ENCODE data around the gene TMC7.
"Not testable (repeated sequence)": the region's sequence is repeated elsewhere in the genome, so short reads cannot be mapped to it uniquely, and the experiment has no call there.

TMC7 gene

GRCh38 chr16:18979936-18980335, 3.8 kb upstream of the TMC7 start:
- no peak for DNase-seq (ENCODE audit: low spot score)

- DNase-seq (ENCODE audit: low spot score), result no peak
These were observed 786 bp downstream of the TMC7 start for GRCh38 chr16:18984435-18985005.

DNA sequence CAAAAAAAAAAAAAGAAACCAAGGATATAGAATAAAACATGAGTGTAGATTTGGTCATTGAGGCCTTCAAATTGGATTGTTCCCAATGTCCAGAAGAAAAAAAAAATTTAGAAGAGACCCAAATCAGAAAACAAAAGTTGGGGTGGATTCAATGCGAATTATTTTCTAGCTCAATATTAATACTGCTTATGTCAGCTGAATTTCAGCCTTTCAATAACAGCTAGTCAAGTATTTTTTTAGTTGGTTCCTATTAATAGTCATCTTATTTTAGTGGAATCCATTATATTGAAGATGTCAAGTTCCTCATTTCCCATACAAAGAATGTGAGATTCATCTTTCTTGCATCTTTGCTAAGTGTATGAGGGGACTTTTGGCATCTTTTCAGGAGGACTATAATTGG, 1.5 kb downstream of the TMC7 start:
- not testable (repeated sequence) for DNase-seq (ENCODE audit: low spot score)

- not testable (repeated sequence) for DNase-seq (ENCODE audit: low spot score)
These were observed 8.0 kb downstream of the TMC7 start for GRCh38 chr16:18991731-18992130.

GRCh38 chr16:18993531-18993930, 9.8 kb downstream of the TMC7 start:
- not testable (repeated sequence) for DNase-seq (ENCODE audit: low spot score)

GRCh38 chr16:18994181-18994580, 10.4 kb downstream of the TMC7 start:
- DNase-seq (ENCODE audit: low spot score), result not testable (repeated sequence)

DNA sequence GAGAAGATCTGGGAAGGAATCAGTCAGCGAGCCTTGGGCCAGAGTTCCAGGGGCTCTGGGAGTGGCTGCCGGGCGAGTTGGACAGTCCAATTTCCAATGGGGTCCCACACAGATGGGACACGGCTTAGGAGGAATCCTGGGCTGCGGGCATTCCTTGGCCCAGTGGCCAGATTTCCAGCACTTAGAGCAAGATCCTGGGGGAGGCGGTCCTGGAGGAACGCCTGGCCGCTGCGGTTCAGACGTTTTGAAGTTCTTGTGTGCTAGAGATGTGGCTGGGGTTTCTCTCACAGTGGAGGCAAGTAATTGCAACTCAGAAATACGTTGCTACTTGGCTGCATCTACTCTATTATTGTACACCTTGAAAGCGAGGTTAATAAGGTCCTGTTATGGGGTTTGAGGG, 11.7 kb downstream of the TMC7 start:
- not testable (repeated sequence) for DNase-seq (ENCODE audit: low spot score)

DNA sequence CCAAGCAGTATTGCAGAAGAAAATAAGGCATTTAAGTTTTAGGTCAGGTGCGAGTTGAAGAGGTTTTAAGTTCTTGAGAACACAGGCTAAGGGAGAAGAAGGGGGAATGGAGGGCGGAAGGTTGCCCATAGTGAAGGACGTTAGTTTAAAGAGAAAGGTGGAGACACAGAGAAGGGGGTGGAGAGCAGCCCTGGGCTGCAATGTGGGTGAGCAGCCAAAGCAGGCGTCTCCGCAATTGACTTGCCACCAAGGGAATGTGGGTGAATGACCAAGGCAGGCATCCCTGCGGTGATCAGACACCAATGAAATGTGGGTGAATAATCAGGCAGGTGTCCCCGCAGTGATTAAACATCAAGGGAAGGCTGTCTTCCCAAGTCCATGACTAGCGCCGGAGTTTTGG, 12.8 kb downstream of the TMC7 start:
- not testable (repeated sequence) for DNase-seq (ENCODE audit: low spot score)

- DNase-seq (ENCODE audit: low spot score), result not testable (repeated sequence)
These were observed 13.3 kb downstream of the TMC7 start for GRCh38 chr16:18997001-18997400.

DNA sequence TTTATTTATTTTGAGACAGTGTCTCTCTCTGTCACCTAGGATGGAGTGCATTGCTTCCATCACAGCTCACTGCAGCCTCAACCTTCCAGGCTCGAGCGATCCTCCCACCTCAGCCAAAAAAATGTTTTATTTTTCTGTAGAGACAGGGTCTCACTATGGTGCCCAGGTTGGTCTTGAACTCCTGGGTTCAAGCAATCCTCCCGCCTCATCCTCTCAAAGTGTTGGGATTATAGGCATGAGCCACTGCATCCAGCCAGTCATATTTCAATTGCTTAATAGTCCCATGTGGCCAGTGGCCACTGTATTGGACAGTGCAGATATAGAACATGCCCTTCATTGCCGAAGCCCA, 15.3 kb downstream of the TMC7 start:
- DNase-seq (ENCODE audit: low spot score), result no peak

DNA sequence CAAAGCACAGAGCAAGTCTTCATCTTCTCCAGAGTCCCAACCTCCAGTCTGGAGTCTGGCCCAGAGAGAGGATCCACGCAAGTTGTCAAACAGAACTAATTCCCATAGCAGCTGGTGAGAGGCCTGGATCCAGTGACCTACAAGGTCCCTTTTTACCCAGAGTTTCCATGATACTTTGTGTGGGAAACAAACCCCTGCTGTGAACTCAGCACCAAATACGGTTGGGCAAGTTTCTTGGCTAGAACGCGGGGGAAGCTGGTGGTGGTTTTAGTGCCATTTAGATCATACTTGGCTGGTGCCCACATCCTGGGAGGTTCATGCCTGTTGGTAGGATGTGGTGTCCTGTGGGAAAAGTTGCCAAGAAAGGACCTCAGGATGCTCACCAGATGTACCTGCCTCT, 18.1 kb downstream of the TMC7 start:
- peak; percentile 62 for DNase-seq (ENCODE audit: low spot score)

- DNase-seq (ENCODE audit: low spot score), result no peak
These were observed 20.2 kb downstream of the TMC7 start for GRCh38 chr16:19003935-19004334.

GRCh38 chr16:19005561-19006445, 22.1 kb downstream of the TMC7 start:
- DNase-seq (ENCODE audit: low spot score), result peak; percentile 37

GRCh38 chr16:19006446-19007315, 22.9 kb downstream of the TMC7 start:
- DNase-seq (ENCODE audit: low spot score), result no peak

- DNase-seq (ENCODE audit: low spot score), result peak; percentile 74
These were observed 24.8 kb downstream of the TMC7 start for GRCh38 chr16:19008245-19009169.

DNA sequence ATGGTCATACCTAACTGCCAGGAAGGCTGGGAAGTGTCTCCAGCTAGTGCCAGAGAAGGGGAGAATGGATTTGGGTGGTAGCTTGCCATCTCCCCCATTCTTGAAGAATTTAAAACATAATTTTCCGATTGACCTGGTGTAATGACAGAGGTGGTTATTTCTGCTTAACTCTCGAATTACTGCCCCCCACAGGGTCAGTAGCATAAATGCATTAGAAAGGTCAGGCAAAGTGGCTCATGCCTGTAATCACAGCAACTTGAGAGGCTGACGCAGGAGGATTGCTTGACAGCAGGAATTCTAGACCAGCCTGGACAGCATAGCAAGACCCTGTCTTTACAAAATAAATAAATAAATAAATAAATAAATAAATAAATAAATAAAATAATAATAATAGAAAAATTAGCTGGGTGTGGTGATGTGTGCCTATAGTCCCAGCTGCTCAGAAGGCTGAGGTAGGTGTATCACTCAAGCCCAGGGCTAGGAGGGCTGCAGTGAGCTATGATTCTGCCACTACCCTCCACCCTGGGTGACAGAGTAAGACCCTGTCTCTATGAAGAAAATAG, 27.5 kb downstream of the TMC7 start:
- no peak for DNase-seq (ENCODE audit: low spot score)

GRCh38 chr16:19014461-19014860, 30.7 kb downstream of the TMC7 start:
- DNase-seq (ENCODE audit: low spot score), result no peak

DNA sequence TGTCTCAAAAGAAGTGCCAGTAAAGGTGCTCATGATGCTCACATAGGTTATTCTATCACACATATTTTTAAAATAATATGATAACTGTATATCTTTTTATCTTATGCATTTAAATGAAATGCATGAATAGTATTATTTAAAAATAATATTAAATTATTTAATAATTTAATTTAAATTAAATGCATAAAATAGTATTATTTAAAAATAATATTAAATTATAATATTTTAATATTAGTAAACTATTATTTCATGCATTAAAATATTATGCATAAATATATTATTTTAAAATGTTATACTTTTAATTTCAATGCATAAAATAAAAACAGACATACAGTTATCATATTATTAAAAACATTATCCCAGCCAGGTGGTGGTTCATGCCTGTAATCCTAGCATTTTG, 33.4 kb downstream of the TMC7 start:
- no peak for DNase-seq (ENCODE audit: low spot score)

DNA sequence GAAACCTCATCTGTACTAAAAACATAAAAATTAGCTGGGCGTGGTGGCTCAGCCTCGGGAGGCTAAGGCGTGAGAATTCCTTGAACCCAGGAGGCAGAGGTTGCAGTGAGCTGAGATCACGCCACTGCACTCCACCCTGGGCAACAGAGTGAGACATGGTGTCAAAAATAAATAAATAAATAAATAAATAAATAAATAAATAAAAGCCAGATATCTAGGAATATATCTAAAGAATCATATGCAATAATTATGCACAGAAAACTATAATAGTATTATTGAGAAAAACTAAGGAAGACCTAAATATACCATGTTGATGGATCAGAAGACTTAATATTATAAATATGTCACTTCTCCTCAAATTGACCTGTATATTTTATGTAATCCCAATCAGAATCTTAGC, 37.0 kb downstream of the TMC7 start:
- DNase-seq (ENCODE audit: low spot score), result no peak

DNA sequence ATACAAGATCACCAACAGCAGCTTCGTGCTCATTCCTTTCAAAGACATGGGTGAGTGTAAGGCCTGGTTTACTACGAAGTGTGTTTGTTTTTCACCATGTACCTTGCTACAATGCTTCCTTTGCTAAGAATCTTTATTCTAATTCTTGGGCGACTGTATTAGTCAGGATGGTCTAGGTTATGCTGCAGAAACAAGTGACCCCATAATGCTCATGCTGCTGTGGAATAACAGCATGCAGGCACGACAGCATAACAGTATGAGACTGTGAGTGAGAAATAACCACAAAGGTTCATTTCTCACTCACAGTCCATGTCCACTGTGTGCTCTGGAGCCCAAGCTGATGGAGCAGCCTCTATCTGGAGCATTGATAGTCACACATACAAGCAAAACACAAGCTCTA, 38.0 kb downstream of the TMC7 start:
- no peak for DNase-seq (ENCODE audit: low spot score)

GRCh38 chr16:19027416-19027815, 43.7 kb downstream of the TMC7 start:
- no peak for DNase-seq (ENCODE audit: low spot score)
